Endothelial cell of umbilical vein (primary cell): ENCODE results near the gene TBC1D30. TPM values are rescaled to one million over a fixed set of nuclear protein-coding genes. Genes with fewer than 3 reads are reported as not detected.

Experiments
- BruUV-seq: library from RNA; stranded (reverse); fragments of 400-500 nt; replicated peaks from 2 replicates; lab custom pipeline; 2021; lab: Mats Ljungman, UMichigan
- CTCF ChIA-PET: fragments of 300-600, 350-600 bp; sonication (Branson Sonifier 250); formaldehyde crosslinking; loops from one replicate; lab custom pipeline; 2021; ENCODE audit warnings: antibody characterized with exemption, inconsistent platforms; lab: Charles Lee
- POLR2A ChIA-PET: fragments of 300-600, 350-600 bp; sonication (Branson Sonifier 250); formaldehyde crosslinking; loops from one replicate; lab custom pipeline; 2021; ENCODE audit warnings: antibody characterized with exemption, inconsistent platforms; lab: Charles Lee
- DNase-seq: peaks from one replicate; pipeline ENCODE4 v3.0.0-alpha.2; 2011; ENCODE audit warnings: low read depth, low spot score
- FAIRE-seq: peaks from 2 replicates; lab custom pipeline; 2011; peaks lifted over from hg19 to GRCh38; lab: Jason Lieb, UNC
- H2AFZ ChIP-seq: 2 replicates; pipeline ENCODE4 v1.6.0; 2012; ENCODE audit warnings: low read depth, low read length, control low read depth, inconsistent platforms
- H3K27ac ChIP-seq: 2 replicates; pipeline ENCODE4 v1.5.1; 2011; ENCODE audit warnings: low read depth, mild to moderate bottlenecking, control low read depth, low read length, moderate library complexity; ENCODE audit not compliant: insufficient read depth
- H3K27me3 ChIP-seq, 2 experiments: 2 replicates each; pipeline versions ENCODE4 v1.6.0 to v1.6.1; 2011; ENCODE audit warnings: low read length in 2 of 2, mixed read lengths in 1 of 2; ENCODE audit not compliant: control insufficient read depth in 2 of 2, insufficient read depth in 2 of 2
- H3K36me3 ChIP-seq, 2 experiments: 2 replicates in 1 of 2; 3 replicates in 1 of 2; pipeline ENCODE4 v1.5.1; 2011; ENCODE audit warnings: low read length in 2 of 2, mild to moderate bottlenecking in 1 of 2, moderate library complexity in 1 of 2; ENCODE audit not compliant: control insufficient read depth in 2 of 2, insufficient read depth in 2 of 2; ENCODE audit errors: extremely low read depth in 1 of 2
- H3K4me1 ChIP-seq: 3 replicates; pipeline ENCODE4 v1.5.1; 2011; ENCODE audit warnings: mild to moderate bottlenecking, low read length; ENCODE audit not compliant: control insufficient read depth, insufficient read depth; ENCODE audit errors: extremely low read depth
- H3K4me2 ChIP-seq: 2 replicates; pipeline ENCODE4 v1.6.1; 2011; ENCODE audit warnings: low read length, control low read depth, mixed read lengths; ENCODE audit not compliant: insufficient read depth
- H3K4me3 ChIP-seq, 3 experiments: fragments of 200-600 bp in 1 of 3; sonication (generic), shearing (Covaris generic) in 1 of 3; replicated peaks in 1 of 3; 2 replicates each; pipeline ENCODE4 v1.5.1; 2011 to 2016; ENCODE audit warnings: control low read depth in 3 of 3, low read length in 3 of 3, mild to moderate bottlenecking in 2 of 3, inconsistent platforms in 1 of 3, low read depth in 1 of 3, moderate library complexity in 1 of 3; ENCODE audit not compliant: insufficient read depth in 1 of 3
- H3K79me2 ChIP-seq: 2 replicates; pipeline ENCODE4 v1.6.0; 2012; ENCODE audit warnings: low read length, inconsistent platforms; ENCODE audit not compliant: control insufficient read depth, insufficient read depth
- H3K9ac ChIP-seq: replicated peaks from 2 replicates; pipeline ENCODE3; 2011; ENCODE audit warnings: low read length, control low read depth; ENCODE audit not compliant: insufficient read depth; ENCODE audit errors: extremely low read depth
- H3K9me1 ChIP-seq: replicated peaks from 3 replicates; pipeline ENCODE4 v1.6.0; 2011; ENCODE audit warnings: mild to moderate bottlenecking, low read length; ENCODE audit not compliant: control insufficient read depth, insufficient read depth; ENCODE audit errors: extremely low read depth
- H3K9me3 ChIP-seq: replicated peaks from 2 replicates; pipeline ENCODE4 v1.5.1; 2012; ENCODE audit warnings: low read length, inconsistent platforms; ENCODE audit not compliant: control insufficient read depth, insufficient read depth
- H4K20me1 ChIP-seq: replicated peaks from 2 replicates; pipeline ENCODE3; 2011; ENCODE audit warnings: mild to moderate bottlenecking, low read length; ENCODE audit not compliant: control insufficient read depth, insufficient read depth; ENCODE audit errors: extremely low read depth
- EZH2 ChIP-seq: IDR thresholded peaks from 2 replicates; pipeline ENCODE4 v1.6.1; 2012; ENCODE audit warnings: borderline replicate concordance, low read depth, mild to moderate bottlenecking, moderate library complexity, low read length, inconsistent platforms; ENCODE audit not compliant: severe bottlenecking
- FOS ChIP-seq: IDR thresholded peaks from 2 replicates; pipeline ENCODE4 v1.6.1; 2011; ENCODE audit warnings: mild to moderate bottlenecking, low read length, moderate library complexity, borderline replicate concordance; ENCODE audit not compliant: insufficient read depth
- GATA2 ChIP-seq: IDR thresholded peaks from 2 replicates; pipeline ENCODE4 v1.7.0; 2011; ENCODE audit warnings: low read depth, mild to moderate bottlenecking, moderate library complexity, mixed read lengths, low read length; ENCODE audit not compliant: insufficient read length, insufficient read depth
- JUN ChIP-seq: IDR thresholded peaks from 2 replicates; pipeline ENCODE4 v1.6.1; 2011; ENCODE audit warnings: borderline replicate concordance, low read depth; ENCODE audit not compliant: insufficient read length, insufficient read depth
- MYC ChIP-seq: IDR thresholded peaks from one replicate; pipeline ENCODE4 v1.6.1; 2011; ENCODE audit warnings: mild to moderate bottlenecking, low read depth, low read length
- POLR2A ChIP-seq: IDR thresholded peaks from 2 replicates; pipeline ENCODE4 v1.6.1; 2012; ENCODE audit warnings: low read depth, mild to moderate bottlenecking, control low read depth, low read length
- POLR2AphosphoS5 ChIP-seq: IDR thresholded peaks from 2 replicates; pipeline ENCODE4 v1.6.1; 2012; ENCODE audit warnings: low read depth, mild to moderate bottlenecking, control low read depth, low read length, moderate library complexity; ENCODE audit not compliant: insufficient read depth
- dilution Hi-C: fragments of 300-500 bp; cut with MboI; formaldehyde crosslinking; loops from one replicate; pipeline ENCODE4 v1.15.0; 2019; ENCODE audit warnings: low sequenced_read_pairs; ENCODE audit not compliant: extremely low pct_ligation_motif_present
- intact Hi-C: fragments of 100-400 bp; cut with micrococcal nuclease; formaldehyde crosslinking; loops from one replicate; pipeline ENCODE4 v1.10.0; 2022
- polyA plus RNA-seq, 4 experiments: library from polyadenylated mRNA; depleted of rRNA in 3 of 4; stranded (reverse) in 3 of 4; unstranded in 1 of 4; fragments of >200 nt; gene quantifications; 2 replicates each; pipeline versions ENCODE4 v1.2.1 to v1.2.3, GENCODE V29; 2011 to 2012; ENCODE audit warnings: missing spikeins in 1 of 4
- total RNA-seq: library from RNA; stranded (reverse); gene quantifications from 2 replicates; pipeline ENCODE4 v1.2.3, GENCODE V29; 2021
- TF ChIP-seq, protein P1 (sequence below), 2 donors: IDR thresholded peaks; 1 replicate in 1 of 2; 2 replicates in 1 of 2; pipeline ENCODE4 v1.5.1; 2011; ENCODE audit warnings: low read length in 2 of 2, mild to moderate bottlenecking in 2 of 2, moderate library complexity in 2 of 2, control low read depth in 1 of 2, inconsistent platforms in 1 of 2, low read depth in 1 of 2; ENCODE audit not compliant: insufficient read depth in 1 of 2; ENCODE audit errors: extremely low read depth in 1 of 2
- TF ChIP-seq, protein P2 (sequence below): IDR thresholded peaks from 2 replicates; pipeline ENCODE4 v1.6.1; 2011; ENCODE audit not compliant: insufficient read depth, insufficient read length

Gene TBC1D30
- total and polyA plus RNA-seq, 2 donors (not counting 3 experiments of a cell fraction or from before 2014, with no cell fraction given) = 4.4 to 7.6 TPM

DNA sequence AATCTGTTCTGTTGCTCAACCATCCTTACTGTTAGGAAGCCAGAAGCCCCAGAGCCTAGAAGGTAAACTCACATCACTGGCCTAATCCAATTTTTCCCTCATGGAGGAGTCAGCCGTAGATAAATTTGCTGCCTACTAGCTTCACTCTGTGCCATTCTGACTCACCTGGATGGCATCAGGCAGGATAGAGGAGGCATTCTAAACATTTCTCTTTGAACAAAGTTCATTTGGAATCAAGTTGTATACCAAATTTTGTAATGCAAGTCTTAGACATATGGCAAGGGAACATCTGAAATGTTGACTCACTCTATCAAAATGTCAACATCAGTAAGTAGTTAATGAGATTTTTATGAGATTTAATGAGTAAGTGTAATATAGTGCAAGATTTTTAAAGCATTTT lies 13.6 kb upstream of the TBC1D30 start:
- Histone ChIP-seq H3K4me2 (no peak overlapping the region), H3K27ac (no peak overlapping the region), H4K20me1 (no peaks in the 10 kb centered on the region), H3K9me1 (no peaks in the 10 kb centered on the region), H3K4me1 (no peaks in the 10 kb centered on the region), H3K4me3 (no peak overlapping the region), H3K36me3 (no peaks in the 10 kb centered on the region), H3K79me2 (no peaks in the 10 kb centered on the region), H3K9ac (no peak overlapping the region), H3K9me3 (no peaks in the 10 kb centered on the region), H3K27me3 (no peaks in the 10 kb centered on the region), H2AFZ (no peak overlapping the region)
- CTCF ChIA-PET = interaction anchor here (0.9 kb wide), 2 partner anchors 9 to 15 kb away, joined by 3 to 4 read pairs; no protein-coding TSS in a partner anchor
- dilution Hi-C loops (no loop called here), intact Hi-C loops (no loop called here)
- TF ChIP-seq, protein P1, sequence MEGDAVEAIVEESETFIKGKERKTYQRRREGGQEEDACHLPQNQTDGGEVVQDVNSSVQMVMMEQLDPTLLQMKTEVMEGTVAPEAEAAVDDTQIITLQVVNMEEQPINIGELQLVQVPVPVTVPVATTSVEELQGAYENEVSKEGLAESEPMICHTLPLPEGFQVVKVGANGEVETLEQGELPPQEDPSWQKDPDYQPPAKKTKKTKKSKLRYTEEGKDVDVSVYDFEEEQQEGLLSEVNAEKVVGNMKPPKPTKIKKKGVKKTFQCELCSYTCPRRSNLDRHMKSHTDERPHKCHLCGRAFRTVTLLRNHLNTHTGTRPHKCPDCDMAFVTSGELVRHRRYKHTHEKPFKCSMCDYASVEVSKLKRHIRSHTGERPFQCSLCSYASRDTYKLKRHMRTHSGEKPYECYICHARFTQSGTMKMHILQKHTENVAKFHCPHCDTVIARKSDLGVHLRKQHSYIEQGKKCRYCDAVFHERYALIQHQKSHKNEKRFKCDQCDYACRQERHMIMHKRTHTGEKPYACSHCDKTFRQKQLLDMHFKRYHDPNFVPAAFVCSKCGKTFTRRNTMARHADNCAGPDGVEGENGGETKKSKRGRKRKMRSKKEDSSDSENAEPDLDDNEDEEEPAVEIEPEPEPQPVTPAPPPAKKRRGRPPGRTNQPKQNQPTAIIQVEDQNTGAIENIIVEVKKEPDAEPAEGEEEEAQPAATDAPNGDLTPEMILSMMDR (IDR thresholded peaks at IDR 0.05; ENCODE audit: extremely low read depth in 1 of 2, insufficient read depth in 1 of 2, low read depth in 1 of 2, low read length in 2 of 2) = no peak
- TF ChIP-seq FOS (no peak), EZH2 (no peak), POLR2AphosphoS5 (no peak), POLR2A (no peak), GATA2 (no peak), JUN (no peak), MYC (no peak)
- TF ChIP-seq, protein P2, sequence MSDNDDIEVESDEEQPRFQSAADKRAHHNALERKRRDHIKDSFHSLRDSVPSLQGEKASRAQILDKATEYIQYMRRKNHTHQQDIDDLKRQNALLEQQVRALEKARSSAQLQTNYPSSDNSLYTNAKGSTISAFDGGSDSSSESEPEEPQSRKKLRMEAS = no peak
- BruUV-seq = no TSS peak
- no peak for DNase-seq
- POLR2A ChIA-PET = no interaction called here
- no peak for FAIRE-seq
